Measurements from ENCODE around the gene PRSS16. TPM values are rescaled to one million over a fixed set of nuclear protein-coding genes. Genes with fewer than 3 reads are reported as not detected.
A peak's percentile ranks its signal among the peaks of the same experiment; 100 is the strongest.

The PRSS16 gene
- total and polyA plus RNA-seq, 8 donors: 14.0 to 30.1 (median 22.3) TPM

DNA sequence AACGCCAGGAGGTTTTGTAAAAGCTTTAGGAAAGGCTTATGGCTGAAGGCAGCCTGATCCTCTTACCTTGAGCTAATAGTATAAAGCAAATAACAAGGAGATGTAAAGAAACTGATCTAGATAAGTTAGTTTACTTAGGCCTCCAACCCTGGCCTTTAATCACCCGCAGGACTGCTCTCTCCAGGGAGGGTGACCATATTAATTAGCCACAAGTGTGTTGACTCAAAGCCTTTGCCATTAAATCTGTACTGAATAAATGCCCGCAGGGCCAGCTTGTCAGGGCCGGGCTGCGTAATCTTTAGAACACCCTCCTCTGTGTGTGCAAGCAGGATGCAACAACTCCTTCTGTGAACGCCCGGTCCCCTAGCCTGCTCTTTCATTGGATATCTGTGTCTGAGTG is 6.1 kb upstream of the PRSS16 start:
- no peak for FAIRE-seq
- Histone ChIP-seq H3K9me3 (no peaks in the 10 kb centered on the region), H3K27me3 (peaks cover 0 to 84% (median 20%) of the 10 kb centered on the region in 4 donors), H3K36me3 (no peaks in the 10 kb centered on the region), H3K4me3 (no peak overlapping the region), H3K27ac (no peak overlapping the region), H3K4me1 (no peaks in the 10 kb centered on the region)
- WGBS, 2 donors: 67 to 69% methylated on average over 7 of the region's 7 CpGs
- DNase-seq: no peak
- TF ChIP-seq, protein P1, sequence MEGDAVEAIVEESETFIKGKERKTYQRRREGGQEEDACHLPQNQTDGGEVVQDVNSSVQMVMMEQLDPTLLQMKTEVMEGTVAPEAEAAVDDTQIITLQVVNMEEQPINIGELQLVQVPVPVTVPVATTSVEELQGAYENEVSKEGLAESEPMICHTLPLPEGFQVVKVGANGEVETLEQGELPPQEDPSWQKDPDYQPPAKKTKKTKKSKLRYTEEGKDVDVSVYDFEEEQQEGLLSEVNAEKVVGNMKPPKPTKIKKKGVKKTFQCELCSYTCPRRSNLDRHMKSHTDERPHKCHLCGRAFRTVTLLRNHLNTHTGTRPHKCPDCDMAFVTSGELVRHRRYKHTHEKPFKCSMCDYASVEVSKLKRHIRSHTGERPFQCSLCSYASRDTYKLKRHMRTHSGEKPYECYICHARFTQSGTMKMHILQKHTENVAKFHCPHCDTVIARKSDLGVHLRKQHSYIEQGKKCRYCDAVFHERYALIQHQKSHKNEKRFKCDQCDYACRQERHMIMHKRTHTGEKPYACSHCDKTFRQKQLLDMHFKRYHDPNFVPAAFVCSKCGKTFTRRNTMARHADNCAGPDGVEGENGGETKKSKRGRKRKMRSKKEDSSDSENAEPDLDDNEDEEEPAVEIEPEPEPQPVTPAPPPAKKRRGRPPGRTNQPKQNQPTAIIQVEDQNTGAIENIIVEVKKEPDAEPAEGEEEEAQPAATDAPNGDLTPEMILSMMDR (IDR thresholded peaks at IDR 0.05): no peak
- intact Hi-C loops (cut with DNase I): no loop called here
- no peak for ATAC-seq

GRCh38 chr6:27242589-27243265 is 4.8 kb upstream of the PRSS16 start:
- FAIRE-seq: no peak

GRCh38 chr6:27248783-27249182 is 1.3 kb downstream of the PRSS16 start:
- no peaks in the 10 kb centered on the region for H3K36me3 ChIP-seq
- H3K4me1 ChIP-seq: peaks cover 0 to under 1% (median 0%) of the 10 kb centered on the region in 3 donors
- ATAC-seq (no peak), DNase-seq (no peak), FAIRE-seq (no peak)
- no peaks in the 10 kb centered on the region for H3K9me3 ChIP-seq
- peaks cover 0 to 19% (median 8%) of the 10 kb centered on the region in 4 donors for H3K27me3 ChIP-seq
- no peak overlapping the region for H3K4me3 ChIP-seq
- TF ChIP-seq, protein P1 (IDR thresholded peaks at IDR 0.05): no peak
- H3K27ac ChIP-seq: no peak overlapping the region
- 75 to 90% methylated on average over 3 of the region's 3 CpGs for WGBS, 2 donors
- intact Hi-C loops (cut with DNase I): no loop called here

More at GRCh38 chr6:27242589-27243265, 4.8 kb upstream of the PRSS16 start:
- no peak overlapping the region for H3K27ac ChIP-seq
- H3K4me3 ChIP-seq: no peak overlapping the region
- peaks cover 0 to 71% (median 17%) of the 10 kb centered on the region in 4 donors for H3K27me3 ChIP-seq
- TF ChIP-seq, protein P1 (IDR thresholded peaks at IDR 0.05): no peak
- no peaks in the 10 kb centered on the region for H3K9me3 ChIP-seq
- ATAC-seq (no peak), DNase-seq (no peak)
- H3K4me1 ChIP-seq: no peaks in the 10 kb centered on the region
- intact Hi-C loops (cut with DNase I): no loop called here
- 61 to 65% methylated on average over 14 of the region's 14 CpGs for WGBS, 2 donors
- H3K36me3 ChIP-seq: no peaks in the 10 kb centered on the region

GRCh38 chr6:27250277-27251111 is 3.0 kb downstream of the PRSS16 start:
- TF ChIP-seq, protein P1 (IDR thresholded peaks at IDR 0.05): no peak
- Histone ChIP-seq H3K4me3 (peak overlapping the region; percentile 50 to 63 (median 59)), H3K27ac (peak overlapping the region; percentile 79 to 96 (median 94)), H3K4me1 (peaks cover 0 to 9% (median 0%) of the 10 kb centered on the region in 3 donors), H3K9me3 (no peaks in the 10 kb centered on the region), H3K36me3 (no peaks in the 10 kb centered on the region), H3K27me3 (peaks cover 0 to 5% (median under 1%) of the 10 kb centered on the region in 4 donors)
- intact Hi-C loops (cut with DNase I): no loop called here
- peak in 3 of 6 donors; percentile 22 to 66 (median 49) for DNase-seq
- ATAC-seq: peak in 2 of 4 donors; percentile 1
- FAIRE-seq: no peak
- WGBS, 2 donors: 2 to 4% methylated on average over 35 of the region's 35 CpGs
